Osteoblast (primary cell): ENCODE measurements around the gene RPL29. TPM values are rescaled to one million over a fixed set of nuclear protein-coding genes. Genes with fewer than 3 reads are reported as not detected.
A peak's percentile ranks its signal among the peaks of the same experiment; 100 is the strongest.

Experiments
- DNase-seq: peaks from one replicate; pipeline ENCODE4 v3.0.0; 2011; ENCODE audit warnings: low spot score, mixed read lengths; ENCODE audit not compliant: insufficient read length; ENCODE audit errors: missing footprints
- H2AFZ ChIP-seq: 2 replicates; pipeline ENCODE4 v1.6.0; 2011; ENCODE audit warnings: mild to moderate bottlenecking, low read length
- H3K27ac ChIP-seq: 2 replicates; pipeline ENCODE4 v1.5.1; 2011; ENCODE audit warnings: mild to moderate bottlenecking, low read depth, low read length, moderate library complexity
- H3K27me3 ChIP-seq: 2 replicates; pipeline ENCODE4 v1.6.0; 2012; ENCODE audit warnings: mild to moderate bottlenecking, control low read depth, inconsistent platforms, low read length, moderate library complexity; ENCODE audit not compliant: insufficient read depth
- H3K36me3 ChIP-seq: 2 replicates; pipeline ENCODE4 v1.5.1; 2011; ENCODE audit warnings: mild to moderate bottlenecking, low read length, control low read depth, moderate library complexity; ENCODE audit not compliant: insufficient read depth
- H3K4me1 ChIP-seq: 2 replicates; pipeline ENCODE4 v1.5.1; 2011; ENCODE audit warnings: mild to moderate bottlenecking, low read length, control low read depth, moderate library complexity; ENCODE audit not compliant: insufficient read depth
- H3K4me2 ChIP-seq: 2 replicates; pipeline ENCODE4 v1.6.0; 2011; ENCODE audit warnings: mild to moderate bottlenecking, low read length; ENCODE audit not compliant: insufficient read depth
- H3K4me3 ChIP-seq: fragments of 200-600 bp; sonication (generic); 3 replicates; pipeline ENCODE4 v1.5.1; 2012; ENCODE audit warnings: mild to moderate bottlenecking, low read length, inconsistent platforms; ENCODE audit not compliant: insufficient read depth
- H3K79me2 ChIP-seq: 2 replicates; pipeline ENCODE4 v1.6.0; 2012; ENCODE audit warnings: mild to moderate bottlenecking, low read length, control low read depth, inconsistent platforms; ENCODE audit not compliant: insufficient read depth
- H3K9me3 ChIP-seq: 2 replicates; pipeline ENCODE4 v1.5.1; 2011; ENCODE audit warnings: low read depth, low read length, control low read depth
- H4K20me1 ChIP-seq: 2 replicates; pipeline ENCODE4 v1.6.0; 2012; ENCODE audit warnings: mild to moderate bottlenecking, low read length, control low read depth; ENCODE audit not compliant: insufficient read depth
- CTCF ChIP-seq: IDR thresholded peaks from 2 replicates; pipeline ENCODE4 v1.5.1; 2011; ENCODE audit warnings: mild to moderate bottlenecking, low read depth, low read length, moderate library complexity; ENCODE audit errors: extremely low read depth
- total RNA-seq: library from RNA; depleted of rRNA; stranded (reverse); fragments of >200 nt; gene quantifications from 2 replicates; pipeline ENCODE4 v1.2.3, GENCODE V29; 2012

Gene RPL29
- total RNA-seq, 1 donor: 862 TPM

GRCh38 chr3:52013802-52014598 lies 18.3 kb upstream of the RPL29 start:
- no peak for TF ChIP-seq CTCF
- no peaks in the 10 kb centered on the region for H3K9me3 ChIP-seq
- no peaks in the 10 kb centered on the region for H4K20me1 ChIP-seq
- H3K36me3 ChIP-seq: no peaks in the 10 kb centered on the region
- no peak overlapping the region for H3K4me3 ChIP-seq
- H3K27ac ChIP-seq: no peak overlapping the region
- H3K4me2 ChIP-seq: no peak overlapping the region
- H2AFZ ChIP-seq: no peak overlapping the region
- H3K27me3 ChIP-seq: no peaks in the 10 kb centered on the region
- H3K79me2 ChIP-seq: no peaks in the 10 kb centered on the region
- DNase-seq: no peak
- peaks cover 4% of the 10 kb centered on the region for H3K4me1 ChIP-seq

- no peaks in the 10 kb centered on the region for H4K20me1 ChIP-seq
- TF ChIP-seq CTCF: no peak
These were observed 17.0 kb upstream of the RPL29 start for GRCh38 chr3:52012699-52013098.

GRCh38 chr3:52010431-52010830 lies 14.7 kb upstream of the RPL29 start:
- no peak overlapping the region for H3K4me2 ChIP-seq
- H2AFZ ChIP-seq: no peak overlapping the region
- TF ChIP-seq CTCF: no peak
- H3K27me3 ChIP-seq: no peaks in the 10 kb centered on the region
- peaks cover 9% of the 10 kb centered on the region for H3K4me1 ChIP-seq
- H3K27ac ChIP-seq: no peak overlapping the region
- H3K79me2 ChIP-seq: no peaks in the 10 kb centered on the region
- H4K20me1 ChIP-seq: no peaks in the 10 kb centered on the region
- H3K36me3 ChIP-seq: no peaks in the 10 kb centered on the region
- H3K9me3 ChIP-seq: no peaks in the 10 kb centered on the region
- no peak for DNase-seq
- no peak overlapping the region for H3K4me3 ChIP-seq

More at GRCh38 chr3:52012699-52013098, 17.0 kb upstream of the RPL29 start:
- no peaks in the 10 kb centered on the region for H3K9me3 ChIP-seq
- H3K27me3 ChIP-seq: no peaks in the 10 kb centered on the region
- H3K27ac ChIP-seq: no peak overlapping the region
- H3K4me1 ChIP-seq: peaks cover 4% of the 10 kb centered on the region
- no peak overlapping the region for H3K4me2 ChIP-seq
- no peak overlapping the region for H3K4me3 ChIP-seq
- H2AFZ ChIP-seq: peak overlapping the region; percentile 28
- no peak for DNase-seq
- no peaks in the 10 kb centered on the region for H3K36me3 ChIP-seq
- H3K79me2 ChIP-seq: no peaks in the 10 kb centered on the region

GRCh38 chr3:52007291-52007690 lies 11.6 kb upstream of the RPL29 start:
- Histone ChIP-seq H3K4me1 (peaks cover 14% of the 10 kb centered on the region), H3K27ac (no peak overlapping the region), H4K20me1 (no peaks in the 10 kb centered on the region), H3K79me2 (no peaks in the 10 kb centered on the region), H3K4me2 (no peak overlapping the region), H2AFZ (no peak overlapping the region), H3K9me3 (no peaks in the 10 kb centered on the region), H3K4me3 (no peak overlapping the region), H3K27me3 (no peaks in the 10 kb centered on the region), H3K36me3 (no peaks in the 10 kb centered on the region)
- no peak for TF ChIP-seq CTCF
- DNase-seq: no peak
